SK-N-SH (cell line): Measurements from ENCODE around the gene DNAJC4. TPM values are rescaled to one million over a fixed set of nuclear protein-coding genes. Genes with fewer than 3 reads are reported as not detected.

Experiments used
- CTCF ChIA-PET: fragments of 300-600, 350-600 bp; formaldehyde crosslinking; extraction: SDS; loops from one replicate; lab custom pipeline; 2021; lab: Yijun Ruan, JAX
- POLR2A ChIA-PET: fragments of 350-600 bp; sonication (Branson Sonifier 250); formaldehyde crosslinking; extraction: SDS; loops from one replicate; lab custom pipeline; 2020; ENCODE audit warnings: antibody characterized with exemption, inconsistent platforms; lab: Yijun Ruan, JAX
- DNase-seq: peaks from one replicate; pipeline ENCODE4 v3.0.0; 2012
- H2AFZ ChIP-seq: fragments of 200-600 bp; sonication (generic); 2 replicates; pipeline ENCODE4 v1.8.1; 2016; ENCODE audit warnings: antibody characterized with exemption, mild to moderate bottlenecking, low read depth
- H3F3A ChIP-seq: fragments of 200-600 bp; sonication (generic); replicated peaks from 2 replicates; pipeline ENCODE3; 2016; ENCODE audit warnings: antibody characterized with exemption, mild to moderate bottlenecking; ENCODE audit not compliant: insufficient read depth
- H3K27ac ChIP-seq, 2 experiments: fragments of 200-500 bp in 1 of 2; fragments of 200-600 bp in 1 of 2; sonication (Bioruptor generic) in 1 of 2; sonication (generic), shearing (Covaris generic) in 1 of 2; 2 replicates each; pipeline versions ENCODE4 v1.5.1 to v1.6.1; 2014 to 2016; ENCODE audit warnings: low read depth in 2 of 2, inconsistent platforms in 1 of 2, low read length in 1 of 2, mild to moderate bottlenecking in 1 of 2, mixed read lengths in 1 of 2
- H3K27me3 ChIP-seq: fragments of 200-600 bp; sonication (generic), shearing (Covaris generic); 2 replicates; pipeline ENCODE4 v1.6.1; 2016; ENCODE audit warnings: mixed run types; ENCODE audit not compliant: insufficient read depth
- H3K36me3 ChIP-seq, 2 experiments: fragments of 200-500 bp in 1 of 2; fragments of 200-600 bp in 1 of 2; sonication (Bioruptor generic) in 1 of 2; sonication (generic) in 1 of 2; replicated peaks in 1 of 2; 2 replicates each; pipeline versions ENCODE3 to v1.5.1; 2014 to 2016; ENCODE audit warnings: low read length in 1 of 2, mild to moderate bottlenecking in 1 of 2; ENCODE audit not compliant: insufficient read depth in 2 of 2, control insufficient read depth in 1 of 2
- H3K4me1 ChIP-seq, 2 experiments: fragments of 200-500 bp in 1 of 2; fragments of 200-600 bp in 1 of 2; sonication (Bioruptor generic) in 1 of 2; sonication (generic), shearing (Covaris generic) in 1 of 2; 2 replicates each; pipeline versions ENCODE4 v1.5.1 to v1.6.1; 2014 to 2016; ENCODE audit warnings: low read depth in 1 of 2, low read length in 1 of 2, mixed run types in 1 of 2; ENCODE audit not compliant: insufficient read depth in 2 of 2, control insufficient read depth in 1 of 2
- H3K4me2 ChIP-seq: fragments of 200-600 bp; sonication (generic), shearing (Covaris generic); 2 replicates; pipeline ENCODE4 v1.6.1; 2017; ENCODE audit warnings: mixed run types
- H3K4me3 ChIP-seq, 2 experiments: fragments of 200-500 bp in 1 of 2; fragments of 200-600 bp in 1 of 2; sonication (Bioruptor generic) in 1 of 2; sonication (generic), shearing (Covaris generic) in 1 of 2; 2 replicates each; pipeline versions ENCODE4 v1.5.1 to v1.8.1; 2014 to 2016; ENCODE audit warnings: low read depth in 2 of 2, inconsistent platforms in 1 of 2, low read length in 1 of 2, mild to moderate bottlenecking in 1 of 2, mixed read lengths in 1 of 2, moderate library complexity in 1 of 2
- H3K79me2 ChIP-seq: fragments of 200-600 bp; sonication (generic); 2 replicates; pipeline ENCODE4 v1.8.1; 2017; ENCODE audit warnings: mild to moderate bottlenecking; ENCODE audit not compliant: insufficient read depth
- H3K9ac ChIP-seq: fragments of 200-600 bp; sonication (generic); 2 replicates; pipeline ENCODE4 v1.6.1; 2017; ENCODE audit warnings: mixed run types
- H3K9me2 ChIP-seq: fragments of 200-600 bp; sonication (generic); 2 replicates; pipeline ENCODE4 v1.6.1; 2017; ENCODE audit warnings: mixed run types
- H3K9me3 ChIP-seq: fragments of 200-600 bp; sonication (generic); 2 replicates; pipeline ENCODE4 v1.6.1; 2017; ENCODE audit warnings: mixed run types, mild to moderate bottlenecking, moderate library complexity
- H4K20me1 ChIP-seq: fragments of 200-600 bp; sonication (generic); 2 replicates; pipeline ENCODE4 v1.6.1; 2017; ENCODE audit warnings: mild to moderate bottlenecking, mixed run types; ENCODE audit not compliant: insufficient read depth
- CHD2 ChIP-seq: fragments of 150-350 bp; IDR thresholded peaks from 2 replicates; pipeline ENCODE4 v1.6.1; 2018; ENCODE audit warnings: low read length; ENCODE audit not compliant: partially characterized antibody
- CTCF ChIP-seq: fragments of 200-600 bp; sonication (generic); IDR thresholded peaks from 2 replicates; pipeline ENCODE4 v1.6.1; 2017; ENCODE audit warnings: antibody characterized with exemption, mild to moderate bottlenecking, moderate library complexity
- FOXJ3 ChIP-seq: sonication (generic); formaldehyde crosslinking; IDR thresholded peaks from 2 replicates; pipeline ENCODE4 v1.5.1; 2020; ENCODE audit warnings: mild to moderate bottlenecking, missing genetic modification reagents
- MAX ChIP-seq: IDR thresholded peaks from 2 replicates; pipeline ENCODE4 v1.4.0; 2012; ENCODE audit warnings: low read depth
- MXI1 ChIP-seq: IDR thresholded peaks from 2 replicates; pipeline ENCODE4 v1.6.1; 2012; ENCODE audit warnings: mild to moderate bottlenecking, low read depth, low read length, improper control_type of control experiment
- RAD21 ChIP-seq: IDR thresholded peaks from 2 replicates; pipeline ENCODE4 v1.6.1; 2012; ENCODE audit warnings: mild to moderate bottlenecking, low read length
- TEAD4 ChIP-seq: IDR thresholded peaks from 2 replicates; pipeline ENCODE4 v1.4.0; 2012; ENCODE audit warnings: mild to moderate bottlenecking, borderline replicate concordance; ENCODE audit not compliant: insufficient read depth
- WGBS: methylation state at CpG from one replicate; pipeline ENCODE4 v1.1.6; 2017; ENCODE audit warnings: low lambda C conversion rate; 5-methylcytosine and 5-hydroxymethylcytosine counted together
- polyA plus RNA-seq, 3 experiments: library from polyadenylated mRNA; depleted of rRNA; stranded (reverse); fragments of >200 nt; gene quantifications; 2 replicates each; pipeline ENCODE4 v1.2.3, GENCODE V29; 2012

Gene DNAJC4
- polyA plus RNA-seq, 1 of the 3 experiments (the other 2 are of a cell fraction), result 52.1 TPM

GRCh38 chr11:64220798-64221197 is 9.6 kb upstream of the DNAJC4 start:
- POLR2A ChIA-PET, result interaction anchor here (1.3 kb wide), 1 partner anchor 9 kb away, joined by 3 read pairs; no protein-coding TSS in a partner anchor
- no peak overlapping the region for H2AFZ ChIP-seq

GRCh38 chr11:64222651-64223000 is 7.7 kb upstream of the DNAJC4 start:
- Histone ChIP-seq H3K27me3 (no peaks in the 10 kb centered on the region), H3K36me3 (peaks cover 0 to 10% of the 10 kb centered on the region in 2 experiments), H3F3A (peaks cover 2% of the 10 kb centered on the region), H3K27ac (no peak overlapping the region), H3K4me3 (no peak overlapping the region), H3K9me3 (no peaks in the 10 kb centered on the region), H3K4me2 (no peak overlapping the region), H3K9me2 (no peaks in the 10 kb centered on the region), H2AFZ (no peak overlapping the region), H3K79me2 (peaks cover 27% of the 10 kb centered on the region), H3K4me1 (peaks cover 4 to 37% of the 10 kb centered on the region in 2 experiments; a peak in 2 of 4 replicates), H3K9ac (no peak overlapping the region), H4K20me1 (no peaks in the 10 kb centered on the region)
- POLR2A ChIA-PET, result interaction anchor here (1.0 kb wide), 1 partner anchor 37 kb away, joined by 3 read pairs; the partner anchor contains the start of gene STIP1
- no peak for DNase-seq
- CTCF ChIA-PET, result interaction anchor here (1.0 to 5.2 kb wide), 4 partner anchors 18 to 385 kb away, joined by 3 to 36 read pairs (median 14); partner anchors contain the start of gene PLCB3
- 95% methylated on average over 9 of the region's 9 CpGs for WGBS
- TF ChIP-seq MAX (no peak), CTCF (no peak)

More at GRCh38 chr11:64220798-64221197, 9.6 kb upstream of the DNAJC4 start:
- H3K9ac ChIP-seq, result no peak overlapping the region
- no peaks in the 10 kb centered on the region for H3K9me2 ChIP-seq
- H4K20me1 ChIP-seq, result no peaks in the 10 kb centered on the region
- peaks cover 10% of the 10 kb centered on the region; the same call in 1 of the 2 replicates for H3K79me2 ChIP-seq
- no peak overlapping the region for H3K4me3 ChIP-seq
- CTCF ChIA-PET, result interaction anchor here (0.9 kb wide), 1 partner anchor 11 kb away, joined by 3 read pairs; no protein-coding TSS in a partner anchor
- TF ChIP-seq CTCF, result no peak
- no peak for TF ChIP-seq FOXJ3 (CRISPR knock-in tag)
- TF ChIP-seq TEAD4, result no peak
- TF ChIP-seq RAD21, result no peak
- TF ChIP-seq CHD2, result no peak
- no peak for TF ChIP-seq MXI1
- no peak overlapping the region for H3K4me2 ChIP-seq
- H3K27ac ChIP-seq, result no peak overlapping the region
- no peak for DNase-seq
- H3K27me3 ChIP-seq, result no peaks in the 10 kb centered on the region
- H3K4me1 ChIP-seq, result peaks cover 0 to 27% of the 10 kb centered on the region in 2 experiments; a peak in 2 of 4 replicates
- no peaks in the 10 kb centered on the region for H3K9me3 ChIP-seq
- H3F3A ChIP-seq, result peaks cover 2% of the 10 kb centered on the region
- 93% methylated on average over 8 of the region's 14 CpGs for WGBS
- peaks cover 0 to 10% of the 10 kb centered on the region in 2 experiments for H3K36me3 ChIP-seq
